K562 (cell line): ENCODE results near the gene ZNF165. TPM values are rescaled to one million over a fixed set of nuclear protein-coding genes. Genes with fewer than 3 reads are reported as not detected.
A peak's percentile ranks its signal among the peaks of the same experiment; 100 is the strongest.

Source experiments
- ATAC-seq: fragments of 200-7000 bp; cut with Tn5 transposase; 3 replicates; pipeline ENCODE4 v1.9.1; 2020; ENCODE audit warnings: moderate library complexity
- BruUV-seq: library from RNA; stranded (reverse); fragments of 400-500 nt; replicated peaks from 2 replicates; lab custom pipeline; 2021; lab: Mats Ljungman, UMichigan
- CTCF ChIA-PET: fragments of 300-600 bp; formaldehyde crosslinking; extraction: SDS; loops from one replicate; lab custom pipeline; 2021; ENCODE audit warnings: low intra/inter-chr PET ratio; lab: Yijun Ruan, JAX
- POLR2A ChIA-PET: fragments of 300-600, 350-650 bp; sonication (Branson Sonifier 250); formaldehyde crosslinking; extraction: SDS; loops from one replicate; lab custom pipeline; 2021; ENCODE audit warnings: antibody characterized with exemption, inconsistent platforms; lab: Yijun Ruan, JAX
- DNase-seq, 4 experiments: peaks; one replicate each; pipeline versions ENCODE4 v3.0.0 to v3.0.0-alpha.2; 2011 to 2018; ENCODE audit warnings: low spot score in 3 of 4, mixed read lengths in 3 of 4; ENCODE audit errors: extremely low read depth in 1 of 4
- FAIRE-seq: peaks from 2 replicates; lab custom pipeline; 2011; peaks lifted over from hg19 to GRCh38; lab: Jason Lieb, UNC
- H2AFZ ChIP-seq: 2 replicates; pipeline ENCODE4 v1.6.0; 2011; ENCODE audit warnings: low read depth, low read length, control low read depth, inconsistent platforms
- H3K27ac ChIP-seq: fragments of 200-600 bp; 3 replicates; pipeline ENCODE4 v1.8.0; 2011; ENCODE audit warnings: low read depth, mild to moderate bottlenecking, control low read depth, inconsistent platforms, low read length, moderate library complexity, mixed read lengths; ENCODE audit errors: extremely low read depth
- H3K27me3 ChIP-seq, 2 experiments: fragments of 300-600 bp in 1 of 2; 2 replicates in 1 of 2; 3 replicates in 1 of 2; pipeline versions ENCODE4 v1.6.0 to v1.8.0; 2011; ENCODE audit warnings: inconsistent platforms in 2 of 2, low read length in 2 of 2, mild to moderate bottlenecking in 1 of 2, mixed read lengths in 1 of 2, moderate library complexity in 1 of 2; ENCODE audit not compliant: control insufficient read depth in 2 of 2, insufficient read depth in 2 of 2
- H3K36me3 ChIP-seq: fragments of 300-600 bp; 3 replicates; pipeline ENCODE4 v1.8.0; 2011; ENCODE audit warnings: mild to moderate bottlenecking, low read length, inconsistent platforms; ENCODE audit not compliant: control insufficient read depth, insufficient read depth
- H3K4me1 ChIP-seq, 2 experiments: fragments of 200-600 bp in 1 of 2; replicated peaks in 1 of 2; 2 replicates in 1 of 2; 3 replicates in 1 of 2; pipeline versions ENCODE4 v1.5.1 to v1.8.0; 2011; ENCODE audit warnings: inconsistent platforms in 2 of 2, low read length in 2 of 2, mild to moderate bottlenecking in 1 of 2, mixed read lengths in 1 of 2, moderate library complexity in 1 of 2; ENCODE audit not compliant: control insufficient read depth in 2 of 2, insufficient read depth in 2 of 2
- H3K4me2 ChIP-seq: 2 replicates; pipeline ENCODE4 v1.6.1; 2011; ENCODE audit warnings: low read length, control low read depth, inconsistent platforms, mixed read lengths; ENCODE audit not compliant: insufficient read depth
- H3K4me3 ChIP-seq: fragments of 200-600 bp; sonication (generic), shearing (Covaris generic); 2 replicates; pipeline ENCODE4 v1.5.1; 2016; ENCODE audit warnings: control low read depth, inconsistent platforms
- H3K79me2 ChIP-seq: fragments of 200-600 bp; 3 replicates; pipeline ENCODE4 v1.8.0; 2011; ENCODE audit warnings: low read length, inconsistent platforms; ENCODE audit not compliant: control insufficient read depth, insufficient read depth
- H3K9ac ChIP-seq, 2 experiments: 2 replicates each; pipeline versions ENCODE4 v1.6.0 to v1.6.1; 2011; ENCODE audit warnings: low read depth in 2 of 2, low read length in 2 of 2, control low read depth in 1 of 2, inconsistent platforms in 1 of 2, mild to moderate bottlenecking in 1 of 2, mixed read lengths in 1 of 2; ENCODE audit not compliant: insufficient read depth in 1 of 2
- H3K9me1 ChIP-seq: one replicate; pipeline ENCODE4 v1.6.0; 2011; ENCODE audit warnings: inconsistent platforms, mild to moderate bottlenecking, low read length, moderate library complexity; ENCODE audit not compliant: control insufficient read depth, insufficient read depth
- H3K9me3 ChIP-seq: replicated peaks from 2 replicates; pipeline ENCODE4 v1.5.1; 2011; ENCODE audit warnings: low read depth, low read length, inconsistent platforms; ENCODE audit not compliant: control insufficient read depth, insufficient read depth
- H4K20me1 ChIP-seq: replicated peaks from 2 replicates; pipeline ENCODE4 v1.6.1; 2011; ENCODE audit warnings: low read length, inconsistent platforms, mixed read lengths; ENCODE audit not compliant: control insufficient read depth, insufficient read depth
- CTBP1 ChIP-seq: fragments of 450-650 bp; IDR thresholded peaks from 2 replicates; pipeline ENCODE4 v1.6.1; 2016; ENCODE audit warnings: borderline replicate concordance
- KLF13 ChIP-seq: fragments of 450-650 bp; IDR thresholded peaks from 2 replicates; pipeline ENCODE4 v1.6.1; 2016; ENCODE audit warnings: missing genetic modification characterization, low read depth, mild to moderate bottlenecking, missing compliant biosample characterization, moderate library complexity, borderline replicate concordance
- ZNF57 ChIP-seq: fragments of 450-650 bp; formaldehyde crosslinking; IDR thresholded peaks from 2 replicates; pipeline ENCODE4 v1.4.0; 2020; ENCODE audit warnings: mild to moderate bottlenecking, moderate library complexity
- WGBS: fragments of 100-300 bp; shearing (Covaris generic); methylation state at CpG from one replicate; pipeline ENCODE4 v1.1.6; 2016; ENCODE audit warnings: low coverage, mixed read lengths; ENCODE audit not compliant: insufficient coverage; ENCODE audit errors: missing lambda C conversion rate; 5-methylcytosine and 5-hydroxymethylcytosine counted together
- in situ Hi-C: fragments of 300-500 bp; cut with MboI; formaldehyde crosslinking; loops from 4 replicates; pipeline ENCODE4 v1.15.0; 2018; ENCODE audit warnings: inconsistent platforms, mixed read lengths
- intact Hi-C: fragments of 100-400 bp; cut with micrococcal nuclease; formaldehyde crosslinking; loops from 2 replicates; pipeline ENCODE4 v1.14.2; 2022
- polyA plus RNA-seq, 8 experiments: library from polyadenylated mRNA; depleted of rRNA in 4 of 8; stranded (reverse) in 5 of 8; unstranded in 3 of 8; fragments of >200 nt; fragmentation: Nextera tagmentation in 2 of 8; fragmentation: Illumina TruSeq in 1 of 8; extraction: Ambion mirVana in 2 of 8; extraction: Trizol in 1 of 8; gene quantifications; 2 replicates each; pipeline versions ENCODE4 v1.2.1 to v1.2.3, GENCODE V29; 2011 to 2014; ENCODE audit warnings: inconsistent platforms in 1 of 8, missing spikeins in 1 of 8
- total RNA-seq, 7 experiments: library from RNA; depleted of rRNA in 6 of 7; stranded (reverse); fragments of >200 nt in 6 of 7; fragmentation: Illumina TruSeq in 2 of 7; extraction: Trizol in 2 of 7; gene quantifications; 2 replicates each; pipeline versions ENCODE4 v1.2.1 to v1.2.3, GENCODE V29; 2011 to 2021; ENCODE audit warnings: low replicate concordance in 1 of 7
- TF ChIP-seq, protein P1 (sequence below), 2 experiments: fragments of 450-650 bp; formaldehyde crosslinking in 1 of 2; IDR thresholded peaks; 2 replicates each; pipeline versions ENCODE4 v1.4.0 to v1.6.1; 2014 to 2020; ENCODE audit warnings: mild to moderate bottlenecking in 2 of 2, borderline replicate concordance in 1 of 2, low read depth in 1 of 2

The ZNF165 gene
- total and polyA plus RNA-seq, 9 of the 15 experiments (the other 6 are each of a cell fraction or from before 2014, with no cell fraction given) = 0.82 to 3.6 (median 1.2) TPM

GRCh38 chr6:28125401-28125800 is 45.0 kb downstream of the ZNF165 start:
- no peak overlapping the region for H3K4me3 ChIP-seq
- ChIA-PET CTCF (no interaction called here), POLR2A (interaction anchor here (0.6 to 1.5 kb wide), 4 partner anchors 8 to 56 kb away, joined by 3 to 7 read pairs (median 4); no protein-coding TSS in a partner anchor)
- ATAC-seq = no peak; the same call in 2 of the 3 replicates
- BruUV-seq = no TSS peak
- H2AFZ ChIP-seq = no peak overlapping the region
- H3K9ac ChIP-seq = peak overlapping the region in 1 of 2 experiments; percentile 12; a peak in 1 of 4 replicates
- H3K36me3 ChIP-seq = peaks cover 95% of the 10 kb centered on the region
- no peak overlapping the region for H3K27ac ChIP-seq
- H3K27me3 ChIP-seq = no peaks in the 10 kb centered on the region
- H3K4me1 ChIP-seq = peaks cover 0 to 4% of the 10 kb centered on the region in 2 experiments; a peak in 3 of 5 replicates
- H3K79me2 ChIP-seq = peaks cover 58% of the 10 kb centered on the region
- DNase-seq = no peak
- no peaks in the 10 kb centered on the region for H4K20me1 ChIP-seq
- H3K9me3 ChIP-seq = no peaks in the 10 kb centered on the region
- TF ChIP-seq KLF13 = no peak
- TF ChIP-seq CTBP1 = no peak
- TF ChIP-seq ZNF57 = no peak
- no peak overlapping the region for H3K4me2 ChIP-seq
- no peak for FAIRE-seq
- WGBS = 85% methylated on average over 4 of the region's 4 CpGs
- intact Hi-C loops = no loop called here
- H3K9me1 ChIP-seq = no peaks in the 10 kb centered on the region
- in situ Hi-C loops = no loop called here

DNA sequence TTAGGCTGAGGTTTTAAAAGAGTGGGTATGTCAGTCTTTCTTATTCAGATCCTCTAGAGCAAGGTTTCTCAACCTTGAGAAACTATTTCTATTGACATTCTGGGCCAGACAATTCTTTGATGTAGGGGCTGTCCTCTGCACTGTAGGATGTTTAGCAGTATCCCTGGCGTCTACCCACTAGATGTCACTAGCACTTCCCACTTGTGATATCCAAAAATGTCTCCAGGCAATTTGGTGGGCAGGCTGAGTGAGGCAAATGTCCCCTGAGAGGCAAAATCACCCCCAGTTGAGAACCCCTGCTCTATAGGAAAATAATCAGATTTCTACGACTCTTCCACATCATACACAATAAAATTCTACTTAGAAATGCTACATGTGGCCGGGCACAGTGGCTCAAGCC is 53.6 kb downstream of the ZNF165 start:
- in situ Hi-C loops = no loop called here
- Histone ChIP-seq H3K9ac (no peak overlapping the region), H2AFZ (no peak overlapping the region), H3K36me3 (peaks cover 44% of the 10 kb centered on the region), H3K4me1 (peaks cover 8 to 15% of the 10 kb centered on the region in 2 experiments; a peak in 4 of 5 replicates), H3K9me3 (no peaks in the 10 kb centered on the region; the same call in 1 of the 2 replicates), H4K20me1 (no peaks in the 10 kb centered on the region; the same call in 1 of the 2 replicates), H3K27me3 (no peaks in the 10 kb centered on the region), H3K79me2 (peaks cover 81% of the 10 kb centered on the region), H3K27ac (no peak overlapping the region), H3K4me3 (no peak overlapping the region), H3K9me1 (no peaks in the 10 kb centered on the region), H3K4me2 (no peak overlapping the region)
- 52% methylated on average over 3 of the region's 3 CpGs for WGBS
- CTCF ChIA-PET = interaction anchor here (0.9 kb wide), 1 partner anchor 222 kb away, joined by 12 read pairs; no protein-coding TSS in a partner anchor
- ATAC-seq (peak; percentile 37), DNase-seq (peak in 1 of 4 experiments; percentile 72), FAIRE-seq (peak; percentile 76)
- intact Hi-C loops = loop anchor here (2.0 kb wide), 1 partner anchor 551 kb away; no protein-coding TSS in a partner anchor
- POLR2A ChIA-PET = no interaction called here
- BruUV-seq = no TSS peak
- TF ChIP-seq, protein P1, sequence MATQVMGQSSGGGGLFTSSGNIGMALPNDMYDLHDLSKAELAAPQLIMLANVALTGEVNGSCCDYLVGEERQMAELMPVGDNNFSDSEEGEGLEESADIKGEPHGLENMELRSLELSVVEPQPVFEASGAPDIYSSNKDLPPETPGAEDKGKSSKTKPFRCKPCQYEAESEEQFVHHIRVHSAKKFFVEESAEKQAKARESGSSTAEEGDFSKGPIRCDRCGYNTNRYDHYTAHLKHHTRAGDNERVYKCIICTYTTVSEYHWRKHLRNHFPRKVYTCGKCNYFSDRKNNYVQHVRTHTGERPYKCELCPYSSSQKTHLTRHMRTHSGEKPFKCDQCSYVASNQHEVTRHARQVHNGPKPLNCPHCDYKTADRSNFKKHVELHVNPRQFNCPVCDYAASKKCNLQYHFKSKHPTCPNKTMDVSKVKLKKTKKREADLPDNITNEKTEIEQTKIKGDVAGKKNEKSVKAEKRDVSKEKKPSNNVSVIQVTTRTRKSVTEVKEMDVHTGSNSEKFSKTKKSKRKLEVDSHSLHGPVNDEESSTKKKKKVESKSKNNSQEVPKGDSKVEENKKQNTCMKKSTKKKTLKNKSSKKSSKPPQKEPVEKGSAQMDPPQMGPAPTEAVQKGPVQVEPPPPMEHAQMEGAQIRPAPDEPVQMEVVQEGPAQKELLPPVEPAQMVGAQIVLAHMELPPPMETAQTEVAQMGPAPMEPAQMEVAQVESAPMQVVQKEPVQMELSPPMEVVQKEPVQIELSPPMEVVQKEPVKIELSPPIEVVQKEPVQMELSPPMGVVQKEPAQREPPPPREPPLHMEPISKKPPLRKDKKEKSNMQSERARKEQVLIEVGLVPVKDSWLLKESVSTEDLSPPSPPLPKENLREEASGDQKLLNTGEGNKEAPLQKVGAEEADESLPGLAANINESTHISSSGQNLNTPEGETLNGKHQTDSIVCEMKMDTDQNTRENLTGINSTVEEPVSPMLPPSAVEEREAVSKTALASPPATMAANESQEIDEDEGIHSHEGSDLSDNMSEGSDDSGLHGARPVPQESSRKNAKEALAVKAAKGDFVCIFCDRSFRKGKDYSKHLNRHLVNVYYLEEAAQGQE (IDR thresholded peaks at IDR 0.05; ENCODE audit: borderline replicate concordance) = peak; percentile 44; the same call in 1 of the 2 replicates
- TF ChIP-seq, protein P1 (CRISPR knock-in tag; IDR thresholded peaks at IDR 0.05; ENCODE audit: low read depth) = no peak
